ENCODE measurements around the gene APOE.

DNA sequence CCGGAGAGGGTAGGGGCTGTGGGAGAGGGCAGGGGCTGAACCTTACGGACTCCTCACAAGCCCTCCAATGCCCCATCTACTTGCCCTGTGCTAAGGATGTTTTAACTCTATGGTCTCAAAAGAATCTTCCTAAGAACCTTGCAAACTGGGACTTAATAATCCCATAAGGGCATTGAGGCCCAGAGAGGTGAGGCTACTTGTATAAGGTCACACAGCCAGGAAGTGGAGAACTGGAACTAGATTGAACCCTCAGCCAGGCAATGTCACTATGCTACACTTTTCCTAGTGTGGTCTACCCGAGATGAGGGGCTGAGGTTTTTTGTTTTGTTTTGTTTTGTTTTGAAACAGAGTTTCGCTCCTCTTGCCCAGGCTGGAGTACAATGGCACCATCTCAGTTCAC, 25.9 kb downstream of the APOE start:
- TF ChIP-seq CTCF (IDR thresholded peaks at IDR 0.05) (no peak), POLR2A (IDR thresholded peaks at IDR 0.05) (no peak)
